H1 (cell line): ENCODE measurements around the gene ARPIN. TPM values are rescaled to one million over a fixed set of nuclear protein-coding genes. Genes with fewer than 3 reads are reported as not detected.

Source experiments
- BRCA1 ChIP-seq: IDR thresholded peaks from 2 replicates; pipeline ENCODE4 v1.6.1; 2012; ENCODE audit warnings: low read depth, low read length, improper control_type of control experiment
- CBX8 ChIP-seq: fragments of 300-800, 300-1000 bp; sonication (generic); IDR thresholded peaks from 2 replicates; pipeline ENCODE4 v1.7.1; 2016; ENCODE audit warnings: low read depth, low read length, borderline replicate concordance
- GTF2F1 ChIP-seq: IDR thresholded peaks from 2 replicates; pipeline ENCODE4 v1.6.1; 2012; ENCODE audit warnings: low read depth, low read length, improper control_type of control experiment, borderline replicate concordance
- PHF8 ChIP-seq: fragments of 200-600 bp; sonication (generic); conservative IDR thresholded peaks from 2 replicates; pipeline ENCODE4 v1.7.1; 2012; ENCODE audit warnings: low read depth, mild to moderate bottlenecking, inconsistent platforms, low read length, moderate library complexity
- RNF2 ChIP-seq: fragments of 200-900, 300-1000 bp; sonication (generic); IDR thresholded peaks from 2 replicates; pipeline ENCODE4 v1.7.1; 2016; ENCODE audit warnings: borderline replicate concordance, low read depth, mild to moderate bottlenecking, antibody characterized with exemption, low read length; ENCODE audit not compliant: poor library complexity, severe bottlenecking; ENCODE audit errors: missing control alignments
- polyA plus RNA-seq, 7 experiments: library from polyadenylated mRNA; depleted of rRNA in 3 of 7; stranded (reverse) in 5 of 7; unstranded in 2 of 7; fragments of >200 nt in 5 of 7; fragments of 200-250 nt in 2 of 7; gene quantifications; 1 replicate in 5 of 7; 2 replicates in 1 of 7; 4 replicates in 1 of 7; pipeline versions ENCODE4 v1.2.1 to v1.2.3, GENCODE V29; 2011 to 2013; ENCODE audit warnings: missing spikeins in 2 of 7, mixed read lengths in 2 of 7
- total RNA-seq: library from RNA; stranded (reverse); fragmentation: NEBNext Ultra II Directional; extraction: Animal tissue kit (Norgen Biotek cat#: 25700); gene quantifications from 2 replicates; pipeline ENCODE4 v1.2.1, GENCODE V29; 2021

Gene ARPIN
- total and polyA plus RNA-seq, 2 of the 8 experiments (the other 6 are each of a cell fraction or from before 2014, with no cell fraction given) = 3.1 to 3.9 TPM

GRCh38 chr15:89916660-89917059 is 3.9 kb upstream of the ARPIN start (continued):
- TF ChIP-seq RNF2 (no peak), GTF2F1 (no peak), CBX8 (no peak), PHF8 (no peak), BRCA1 (no peak)
